Testis (tissue), 3 donors: Measurements from ENCODE around the gene SCAPER. TPM values are rescaled to one million over a fixed set of nuclear protein-coding genes. Genes with fewer than 3 reads are reported as not detected.
"Not testable (repeated sequence)": the region's sequence is repeated elsewhere in the genome, so short reads cannot be mapped to it uniquely, and the experiment has no call there.

Experiments used
- DNase-seq: peaks from one replicate; pipeline ENCODE4 v3.0.0-alpha.2; 2019
- H3K27ac ChIP-seq, 2 donors: fragments of 200-600 bp; sonication (generic); one replicate each; pipeline ENCODE4 v1.5.1; 2019
- H3K27me3 ChIP-seq: fragments of 200-600 bp; sonication (generic); one replicate; pipeline ENCODE4 v1.5.1; 2019
- H3K36me3 ChIP-seq: fragments of 200-600 bp; sonication (generic); one replicate; pipeline ENCODE4 v1.5.1; 2017; ENCODE audit warnings: low read depth; ENCODE audit errors: missing control alignments
- H3K4me1 ChIP-seq: fragments of 200-600 bp; sonication (generic); one replicate; pipeline ENCODE4 v1.5.1; 2019
- H3K4me3 ChIP-seq, 2 donors: fragments of 200-600 bp; sonication (generic); one replicate each; pipeline ENCODE4 v1.5.1; 2017 to 2019
- H3K9me3 ChIP-seq: fragments of 200-600 bp; sonication (generic); one replicate; pipeline ENCODE4 v1.5.1; 2017
- POLR2A ChIP-seq: fragments of 450-650 bp; IDR thresholded peaks from one replicate; pipeline ENCODE4 v1.6.1; 2017; ENCODE audit warnings: antibody characterized with exemption, mild to moderate bottlenecking, moderate library complexity
- WGBS, 2 donors: methylation state at CpG; one replicate each; pipeline ENCODE4 v1.1.5; 2018; 5-methylcytosine and 5-hydroxymethylcytosine counted together
- intact Hi-C: fragments of 100-400 bp; cut with DNase I; formaldehyde crosslinking; loops from one replicate; pipeline ENCODE4 v1.15.1; 2023; ENCODE audit warnings: low total_unique reads
- polyA plus RNA-seq: library from polyadenylated mRNA; stranded (reverse); fragments of 350-450 nt; fragmentation: Illumina TruSeq; extraction: RNeasy Lipid Tissue Mini Kit (QIAGEN cat#74804); gene quantifications from one replicate; pipeline ENCODE4 v1.2.3, GENCODE V29; 2014; ENCODE audit warnings: low read depth, low replicate concordance; ENCODE audit not compliant: insufficient read depth
- total RNA-seq, 2 donors: library from RNA; depleted of rRNA; stranded (reverse); fragments of >200 nt; gene quantifications; one replicate each; pipeline ENCODE4 v1.2.3, GENCODE V29; 2016
- TF ChIP-seq, protein P1 (sequence below), 3 experiments: fragments of 450-650 bp in 2 of 3; fragments of 200-600 bp in 1 of 3; sonication (generic) in 1 of 3; IDR thresholded peaks; one replicate each; pipeline ENCODE4 v1.5.1; 2016 to 2019; ENCODE audit warnings: antibody characterized with exemption in 3 of 3, mild to moderate bottlenecking in 2 of 3, moderate library complexity in 1 of 3

SCAPER gene
- total and polyA plus RNA-seq, 3 donors from 2014 or later: 43.7 to 60.7 (median 54.8) TPM

DNA sequence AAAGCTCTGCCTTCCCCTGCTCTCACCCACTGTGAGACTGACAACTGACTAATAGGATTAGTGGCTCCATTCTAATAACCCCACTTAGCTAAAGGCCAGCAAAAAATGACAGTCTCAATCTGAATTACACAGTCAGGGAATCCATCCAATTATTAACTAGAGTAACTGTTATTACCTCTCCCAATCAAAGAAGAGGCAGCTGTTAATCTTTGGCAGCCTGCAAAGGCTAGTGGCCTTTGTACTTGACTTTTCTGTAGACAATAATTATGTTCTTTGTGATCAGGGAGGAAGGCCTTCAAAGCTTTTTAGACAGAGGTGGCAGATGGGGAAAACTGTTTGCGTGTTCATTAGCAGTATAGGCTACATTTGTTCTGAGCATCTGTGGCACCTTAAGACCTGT, 390.9 kb downstream of the SCAPER start:
- H3K9me3 ChIP-seq: no peaks in the 10 kb centered on the region
- TF ChIP-seq, protein P1, sequence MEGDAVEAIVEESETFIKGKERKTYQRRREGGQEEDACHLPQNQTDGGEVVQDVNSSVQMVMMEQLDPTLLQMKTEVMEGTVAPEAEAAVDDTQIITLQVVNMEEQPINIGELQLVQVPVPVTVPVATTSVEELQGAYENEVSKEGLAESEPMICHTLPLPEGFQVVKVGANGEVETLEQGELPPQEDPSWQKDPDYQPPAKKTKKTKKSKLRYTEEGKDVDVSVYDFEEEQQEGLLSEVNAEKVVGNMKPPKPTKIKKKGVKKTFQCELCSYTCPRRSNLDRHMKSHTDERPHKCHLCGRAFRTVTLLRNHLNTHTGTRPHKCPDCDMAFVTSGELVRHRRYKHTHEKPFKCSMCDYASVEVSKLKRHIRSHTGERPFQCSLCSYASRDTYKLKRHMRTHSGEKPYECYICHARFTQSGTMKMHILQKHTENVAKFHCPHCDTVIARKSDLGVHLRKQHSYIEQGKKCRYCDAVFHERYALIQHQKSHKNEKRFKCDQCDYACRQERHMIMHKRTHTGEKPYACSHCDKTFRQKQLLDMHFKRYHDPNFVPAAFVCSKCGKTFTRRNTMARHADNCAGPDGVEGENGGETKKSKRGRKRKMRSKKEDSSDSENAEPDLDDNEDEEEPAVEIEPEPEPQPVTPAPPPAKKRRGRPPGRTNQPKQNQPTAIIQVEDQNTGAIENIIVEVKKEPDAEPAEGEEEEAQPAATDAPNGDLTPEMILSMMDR (IDR thresholded peaks at IDR 0.05): no peak
- TF ChIP-seq POLR2A: no peak
- WGBS, 2 donors: 53 to 82% methylated on average over 1 of the region's 1 CpG
- intact Hi-C loops: no loop called here
- no peak overlapping the region for H3K4me3 ChIP-seq
- H3K27me3 ChIP-seq: no peaks in the 10 kb centered on the region
- DNase-seq: no peak
- H3K36me3 ChIP-seq: no peaks in the 10 kb centered on the region
- no peak overlapping the region for H3K27ac ChIP-seq
- no peaks in the 10 kb centered on the region for H3K4me1 ChIP-seq

DNA sequence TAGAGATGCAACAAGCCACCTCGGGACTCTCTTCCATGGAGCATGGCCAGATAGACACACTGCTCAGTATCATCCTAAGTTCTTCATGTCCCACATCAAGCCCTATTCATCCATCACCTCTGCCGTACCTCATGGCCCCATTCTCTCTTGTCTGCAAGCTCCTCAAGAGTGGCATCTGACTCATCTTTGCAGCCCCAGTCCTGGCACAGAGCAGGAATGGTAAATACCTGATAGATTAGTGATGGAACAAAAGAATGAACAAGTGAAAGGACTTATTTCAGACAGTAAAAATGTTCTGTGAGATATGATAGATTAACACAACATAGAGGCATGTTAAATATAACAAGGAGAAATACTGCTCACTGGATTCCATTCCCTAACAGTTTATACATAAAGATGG, 392.2 kb downstream of the SCAPER start:
- DNase-seq: no peak
- Histone ChIP-seq H3K27ac (no peak overlapping the region), H3K27me3 (no peaks in the 10 kb centered on the region), H3K4me1 (no peaks in the 10 kb centered on the region), H3K9me3 (no peaks in the 10 kb centered on the region), H3K4me3 (no peak overlapping the region), H3K36me3 (no peaks in the 10 kb centered on the region)
- 87 to 91% methylated on average over 2 of the region's 2 CpGs for WGBS, 2 donors
- intact Hi-C loops: no loop called here
- TF ChIP-seq, protein P1 (IDR thresholded peaks at IDR 0.05): no peak
- no peak for TF ChIP-seq POLR2A

DNA sequence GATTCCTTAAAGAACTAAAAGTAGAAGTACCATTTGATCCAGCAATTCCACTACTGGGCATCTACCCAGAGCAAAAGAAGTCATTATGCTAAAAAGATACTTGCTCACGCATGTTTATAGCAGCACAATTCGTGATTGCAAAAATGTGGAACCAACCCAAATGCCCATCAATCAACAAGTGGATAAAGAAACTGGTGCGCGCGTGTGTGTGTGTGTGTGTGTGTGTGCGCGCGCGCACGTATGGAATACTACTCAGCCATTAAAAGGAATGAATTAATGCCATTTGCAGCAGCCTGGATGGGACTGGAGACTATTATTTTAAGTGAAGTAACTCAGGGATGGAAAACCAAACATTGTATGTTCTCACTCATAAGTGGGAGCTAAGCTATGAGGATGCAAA, 394.5 kb downstream of the SCAPER start:
- H3K4me3 ChIP-seq, H3K36me3 ChIP-seq, H3K9me3 ChIP-seq, H3K27me3 ChIP-seq, H3K4me1 ChIP-seq, DNase-seq, H3K27ac ChIP-seq, intact Hi-C loops: not testable (repeated sequence)
- WGBS, 2 donors: 92 to 99% methylated on average over 10 of the region's 10 CpGs

DNA sequence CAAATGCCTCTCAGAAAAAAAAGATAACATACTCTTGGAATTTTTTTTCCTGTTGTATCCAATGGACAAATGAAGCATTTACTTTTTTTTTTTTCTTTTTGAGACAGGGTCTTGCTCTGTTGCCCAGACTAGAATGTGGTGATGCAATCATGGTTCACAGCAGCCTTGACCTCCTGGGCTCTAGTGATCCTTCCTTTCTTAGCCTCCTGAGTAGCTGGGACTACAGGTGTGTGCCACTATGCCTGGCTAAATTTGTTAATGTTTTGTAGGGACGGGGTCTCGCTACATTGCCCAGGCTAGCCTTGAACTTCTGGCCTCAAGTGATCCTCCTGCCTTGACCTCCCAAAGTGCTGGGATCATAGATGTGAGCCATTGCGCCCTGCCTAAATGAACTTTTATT, 401.3 kb downstream of the SCAPER start:
- intact Hi-C loops: no loop called here
- Histone ChIP-seq H3K4me3 (no peak overlapping the region), H3K27ac (no peak overlapping the region), H3K4me1 (no peaks in the 10 kb centered on the region), H3K9me3 (no peaks in the 10 kb centered on the region), H3K36me3 (no peaks in the 10 kb centered on the region), H3K27me3 (no peaks in the 10 kb centered on the region)
- TF ChIP-seq POLR2A: no peak
- TF ChIP-seq, protein P1 (IDR thresholded peaks at IDR 0.05): no peak
- 92 to 97% methylated on average over 3 of the region's 3 CpGs for WGBS, 2 donors
- DNase-seq: no peak

DNA sequence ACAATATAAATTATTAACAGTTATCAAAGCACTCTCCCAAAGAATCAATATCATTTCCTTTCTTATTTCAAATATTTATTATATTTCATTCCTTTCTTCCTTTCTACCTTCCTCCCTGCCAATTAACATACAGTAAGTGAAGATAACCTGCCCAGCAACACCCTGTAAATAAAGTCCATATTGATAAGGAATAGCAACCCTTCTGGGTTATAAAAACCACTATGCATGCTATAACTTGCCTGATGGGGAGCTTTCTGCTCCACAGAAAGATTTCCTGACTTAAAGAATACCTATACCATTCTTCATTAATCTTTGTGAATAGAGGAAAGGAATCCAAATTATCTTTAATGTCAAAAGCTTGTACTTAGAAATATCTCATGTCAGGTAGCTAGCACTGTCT, 402.0 kb downstream of the SCAPER start:
- Histone ChIP-seq H3K36me3 (no peaks in the 10 kb centered on the region), H3K9me3 (no peaks in the 10 kb centered on the region), H3K27ac (no peak overlapping the region), H3K27me3 (no peaks in the 10 kb centered on the region), H3K4me3 (no peak overlapping the region), H3K4me1 (no peaks in the 10 kb centered on the region)
- TF ChIP-seq, protein P1 (IDR thresholded peaks at IDR 0.05): no peak
- DNase-seq: no peak
- intact Hi-C loops: no loop called here
